Hepatocyte (in vitro differentiated cells): ENCODE measurements around the gene CLEC3B. TPM values are rescaled to one million over a fixed set of nuclear protein-coding genes. Genes with fewer than 3 reads are reported as not detected.

Experiments used
- DNase-seq: peaks from one replicate; pipeline ENCODE4 v3.0.0-alpha.2; 2016; ENCODE audit warnings: low spot score
- H2AFZ ChIP-seq: fragments of 200-600 bp; sonication (generic); 2 replicates; pipeline ENCODE4 v1.6.0; 2016; ENCODE audit warnings: antibody characterized with exemption, mild to moderate bottlenecking
- H3K27ac ChIP-seq: fragments of 200-600 bp; sonication (generic); 2 replicates; pipeline ENCODE4 v1.5.1; 2016; ENCODE audit warnings: mild to moderate bottlenecking
- H3K27me3 ChIP-seq: fragments of 200-600 bp; sonication (generic); 2 replicates; pipeline ENCODE4 v1.6.1; 2016
- H3K36me3 ChIP-seq: fragments of 200-600 bp; sonication (generic); replicated peaks from 2 replicates; pipeline ENCODE4 v1.5.1; 2016; ENCODE audit warnings: low read depth; ENCODE audit not compliant: insufficient read depth
- H3K4me1 ChIP-seq: fragments of 200-600 bp; sonication (generic); 2 replicates; pipeline ENCODE4 v1.5.1; 2016; ENCODE audit warnings: mild to moderate bottlenecking, moderate library complexity; ENCODE audit not compliant: insufficient read depth
- H3K4me2 ChIP-seq: fragments of 200-600 bp; sonication (generic); 2 replicates; pipeline ENCODE4 v1.6.0; 2016
- H3K4me3 ChIP-seq: fragments of 200-600 bp; sonication (generic); 2 replicates; pipeline ENCODE4 v1.5.1; 2016; ENCODE audit warnings: mild to moderate bottlenecking
- H3K79me2 ChIP-seq: fragments of 200-600 bp; sonication (generic); 2 replicates; pipeline ENCODE4 v1.6.0; 2017; ENCODE audit warnings: mild to moderate bottlenecking
- H3K9me2 ChIP-seq: fragments of 200-600 bp; sonication (generic); replicated peaks from 2 replicates; pipeline ENCODE4 v1.6.0; 2017; ENCODE audit warnings: mild to moderate bottlenecking; ENCODE audit not compliant: insufficient read depth
- H3K9me3 ChIP-seq: fragments of 200-600 bp; sonication (generic); 2 replicates; pipeline ENCODE4 v1.5.1; 2016; ENCODE audit warnings: low read depth, mild to moderate bottlenecking
- H4K20me1 ChIP-seq: fragments of 200-600 bp; sonication (generic); 2 replicates; pipeline ENCODE4 v1.6.0; 2016; ENCODE audit warnings: mild to moderate bottlenecking; ENCODE audit not compliant: insufficient read depth, poor library complexity, severe bottlenecking
- CTCF ChIP-seq: fragments of 200-600 bp; sonication (generic); IDR thresholded peaks from 2 replicates; pipeline ENCODE4 v1.5.1; 2016; ENCODE audit warnings: antibody characterized with exemption, mild to moderate bottlenecking; ENCODE audit not compliant: poor library complexity
- EZH2 ChIP-seq: fragments of 200-600 bp; sonication (generic); IDR thresholded peaks from 2 replicates; pipeline ENCODE4 v1.6.1; 2016; ENCODE audit warnings: antibody characterized with exemption, mild to moderate bottlenecking, borderline replicate concordance
- EZH2phosphoT487 ChIP-seq: fragments of 200-600 bp; sonication (generic); IDR thresholded peaks from one replicate; pipeline ENCODE4 v1.6.1; 2018; ENCODE audit warnings: antibody characterized with exemption, mild to moderate bottlenecking, low read depth, moderate library complexity; ENCODE audit not compliant: unreplicated experiment, severe bottlenecking
- WGBS: methylation state at CpG from one replicate; pipeline ENCODE4 v1.1.6; 2016; ENCODE audit warnings: low lambda C conversion rate; ENCODE audit errors: missing lambda C conversion rate; 5-methylcytosine and 5-hydroxymethylcytosine counted together
- polyA plus RNA-seq: library from polyadenylated mRNA; unstranded; fragments of >200 nt; fragmentation: Nextera tagmentation; extraction: Ambion mirVana; gene quantifications from 2 replicates; pipeline ENCODE4 v1.2.1, GENCODE V29; 2016
- total RNA-seq: library from RNA; depleted of rRNA; stranded (reverse); fragments of >200 nt; gene quantifications from 2 replicates; pipeline ENCODE4 v1.2.3, GENCODE V29; 2014

Gene CLEC3B
- total and polyA plus RNA-seq, 2 experiments from 2014 or later = 1.3 to 1.7 TPM

DNA sequence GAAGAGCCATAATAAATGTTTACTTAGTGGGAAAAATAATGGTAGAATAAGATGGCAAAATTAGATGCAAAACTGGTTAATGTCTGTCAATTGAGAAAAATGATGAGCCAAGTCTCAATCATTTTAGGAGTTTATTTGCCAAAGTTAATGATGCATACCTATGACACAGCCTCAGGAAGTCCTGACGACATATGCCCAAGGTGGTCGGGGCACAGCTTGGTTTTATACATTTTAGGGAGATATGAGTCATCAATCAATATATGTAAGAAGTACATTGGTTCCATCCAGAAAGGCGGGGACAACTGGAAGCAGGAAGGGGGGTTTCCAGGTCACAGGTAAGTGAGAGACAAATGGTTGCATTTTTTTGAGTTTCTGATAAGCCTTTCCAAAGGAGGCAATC lies 31.5 kb downstream of the CLEC3B start:
- H3K4me2 ChIP-seq = no peak overlapping the region
- H3K9me3 ChIP-seq = no peaks in the 10 kb centered on the region
- no peak for DNase-seq
- H3K4me1 ChIP-seq = peaks cover 16% of the 10 kb centered on the region
- no peaks in the 10 kb centered on the region for H4K20me1 ChIP-seq
- 76% methylated on average over 3 of the region's 3 CpGs for WGBS
- no peak overlapping the region for H2AFZ ChIP-seq
- TF ChIP-seq CTCF (no peak), EZH2phosphoT487 (no peak), EZH2 (no peak)
- H3K79me2 ChIP-seq = no peaks in the 10 kb centered on the region
- H3K27me3 ChIP-seq = no peaks in the 10 kb centered on the region
- no peak overlapping the region for H3K4me3 ChIP-seq
- no peaks in the 10 kb centered on the region for H3K36me3 ChIP-seq
- peak overlapping the region; percentile 31 for H3K27ac ChIP-seq
- H3K9me2 ChIP-seq = no peaks in the 10 kb centered on the region

- Histone ChIP-seq H3K27ac (no peak overlapping the region), H3K9me3 (no peaks in the 10 kb centered on the region), H3K9me2 (no peaks in the 10 kb centered on the region), H3K36me3 (no peaks in the 10 kb centered on the region), H4K20me1 (no peaks in the 10 kb centered on the region), H2AFZ (no peak overlapping the region), H3K4me1 (peaks cover 16% of the 10 kb centered on the region), H3K27me3 (no peaks in the 10 kb centered on the region), H3K4me3 (no peak overlapping the region), H3K79me2 (no peaks in the 10 kb centered on the region), H3K4me2 (no peak overlapping the region)
- DNase-seq = no peak
- WGBS = 98% methylated on average over 2 of the region's 2 CpGs
- TF ChIP-seq CTCF (no peak), EZH2phosphoT487 (no peak), EZH2 (no peak)
Observed at GRCh38 chr3:45059132-45059531, 33.0 kb downstream of the CLEC3B start.

DNA sequence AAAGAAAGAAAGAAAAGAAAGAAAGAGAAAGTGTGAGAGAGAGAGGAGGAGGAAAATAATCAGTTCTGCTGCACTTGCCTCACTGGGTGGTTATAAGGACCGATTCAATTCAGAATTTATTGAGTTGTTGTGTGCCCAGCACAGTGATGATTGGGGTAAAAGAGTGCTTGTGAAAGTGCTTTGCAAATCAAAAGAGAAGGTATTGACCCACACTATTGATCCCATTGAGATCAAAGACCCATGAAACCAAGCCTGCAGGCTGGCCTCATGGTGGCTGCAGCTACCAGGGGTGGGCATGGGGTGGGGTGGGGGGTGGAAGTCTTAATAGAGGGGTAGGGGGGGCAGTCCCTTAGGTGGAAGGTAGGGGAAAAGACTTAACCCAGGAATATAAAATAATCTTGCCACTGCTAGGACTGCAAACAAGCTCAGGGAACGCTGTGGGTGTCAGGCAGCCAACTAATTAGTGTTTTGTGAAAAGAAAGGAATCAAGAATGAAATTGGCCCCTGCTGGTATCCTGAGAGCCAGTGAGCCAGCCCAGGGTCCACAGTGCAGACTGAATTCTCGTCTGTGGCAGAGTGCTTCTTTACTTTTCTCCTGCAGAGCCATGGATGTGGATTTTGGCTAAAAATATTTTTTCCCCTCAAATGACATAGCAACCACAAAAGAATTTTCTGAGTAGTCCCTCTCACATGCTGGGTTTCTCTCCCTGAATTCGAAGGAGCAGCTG lies 34.2 kb downstream of the CLEC3B start:
- no peaks in the 10 kb centered on the region for H4K20me1 ChIP-seq
- TF ChIP-seq EZH2 (no peak), EZH2phosphoT487 (no peak), CTCF (no peak)
- H3K9me3 ChIP-seq = no peaks in the 10 kb centered on the region
- H3K4me1 ChIP-seq = peaks cover 8% of the 10 kb centered on the region
- no peaks in the 10 kb centered on the region for H3K79me2 ChIP-seq
- DNase-seq = no peak
- H3K4me2 ChIP-seq = no peak overlapping the region
- no peaks in the 10 kb centered on the region for H3K36me3 ChIP-seq
- no peaks in the 10 kb centered on the region for H3K9me2 ChIP-seq
- no peak overlapping the region for H2AFZ ChIP-seq
- no peak overlapping the region for H3K27ac ChIP-seq
- WGBS = 62% methylated on average over 4 of the region's 4 CpGs
- H3K4me3 ChIP-seq = no peak overlapping the region
- H3K27me3 ChIP-seq = no peaks in the 10 kb centered on the region
